BE2C (cell line): ENCODE results near the gene PARK7.

Experiments used
- DNase-seq: peaks from one replicate; pipeline ENCODE4 v3.0.0-alpha.2; 2020
- H3K27me3 ChIP-seq: fragments of 250-450 bp; sonication (Bioruptor Pico); 2 replicates; pipeline ENCODE4 v1.5.1; 2020; ENCODE audit warnings: mild to moderate bottlenecking
- H3K36me3 ChIP-seq: fragments of 250-450 bp; sonication (Bioruptor Pico); 2 replicates; pipeline ENCODE4 v1.5.1; 2020; ENCODE audit warnings: mild to moderate bottlenecking
- H3K4me1 ChIP-seq: fragments of 250-450 bp; sonication (Bioruptor Pico); 2 replicates; pipeline ENCODE4 v1.5.1; 2020
- H3K4me3 ChIP-seq: 2 replicates; pipeline ENCODE4 v1.5.1; 2011; ENCODE audit warnings: low read depth, low read length
- H3K9me3 ChIP-seq: fragments of 250-450 bp; sonication (Bioruptor Pico); 2 replicates; pipeline ENCODE4 v1.5.1; 2020
- TF ChIP-seq, protein P1 (sequence below): IDR thresholded peaks from 2 replicates; pipeline ENCODE4 v1.5.1; 2012; ENCODE audit warnings: mild to moderate bottlenecking, low read depth, low read length

PARK7 gene

GRCh38 chr1:8031176-8031785, 69.8 kb downstream of the PARK7 start:
- TF ChIP-seq, protein P1, sequence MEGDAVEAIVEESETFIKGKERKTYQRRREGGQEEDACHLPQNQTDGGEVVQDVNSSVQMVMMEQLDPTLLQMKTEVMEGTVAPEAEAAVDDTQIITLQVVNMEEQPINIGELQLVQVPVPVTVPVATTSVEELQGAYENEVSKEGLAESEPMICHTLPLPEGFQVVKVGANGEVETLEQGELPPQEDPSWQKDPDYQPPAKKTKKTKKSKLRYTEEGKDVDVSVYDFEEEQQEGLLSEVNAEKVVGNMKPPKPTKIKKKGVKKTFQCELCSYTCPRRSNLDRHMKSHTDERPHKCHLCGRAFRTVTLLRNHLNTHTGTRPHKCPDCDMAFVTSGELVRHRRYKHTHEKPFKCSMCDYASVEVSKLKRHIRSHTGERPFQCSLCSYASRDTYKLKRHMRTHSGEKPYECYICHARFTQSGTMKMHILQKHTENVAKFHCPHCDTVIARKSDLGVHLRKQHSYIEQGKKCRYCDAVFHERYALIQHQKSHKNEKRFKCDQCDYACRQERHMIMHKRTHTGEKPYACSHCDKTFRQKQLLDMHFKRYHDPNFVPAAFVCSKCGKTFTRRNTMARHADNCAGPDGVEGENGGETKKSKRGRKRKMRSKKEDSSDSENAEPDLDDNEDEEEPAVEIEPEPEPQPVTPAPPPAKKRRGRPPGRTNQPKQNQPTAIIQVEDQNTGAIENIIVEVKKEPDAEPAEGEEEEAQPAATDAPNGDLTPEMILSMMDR, result peak; percentile 45
- H3K27me3 ChIP-seq, result no peaks in the 10 kb centered on the region
- no peaks in the 10 kb centered on the region for H3K36me3 ChIP-seq
- DNase-seq, result no peak
- H3K4me1 ChIP-seq, result no peaks in the 10 kb centered on the region
- H3K4me3 ChIP-seq, result no peak overlapping the region
- H3K9me3 ChIP-seq, result no peaks in the 10 kb centered on the region

DNA sequence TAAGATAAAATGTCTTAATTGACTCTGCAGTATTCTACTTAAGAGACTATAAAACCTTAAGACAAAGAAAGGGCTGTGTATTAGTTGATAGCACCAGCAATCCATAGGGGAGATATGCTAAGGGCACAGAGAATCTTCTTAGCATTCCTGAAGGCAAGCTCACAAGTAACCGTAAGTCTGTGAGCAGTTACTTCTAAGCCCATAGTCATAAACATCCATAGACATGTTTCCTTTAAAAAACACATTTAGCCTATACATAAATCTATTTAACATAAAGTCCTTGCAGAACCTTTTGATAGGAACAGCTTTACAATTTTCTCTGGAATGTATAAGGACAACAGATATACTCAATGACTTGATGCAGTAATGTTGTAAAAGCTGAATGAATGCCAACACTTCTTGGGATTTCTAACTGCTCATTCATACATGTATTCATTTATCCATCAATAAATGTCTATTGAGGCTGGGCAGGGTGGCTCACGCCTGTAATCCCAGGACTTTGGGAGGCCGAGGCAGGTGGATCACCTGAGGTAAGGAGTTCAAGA, 70.9 kb downstream of the PARK7 start:
- Histone ChIP-seq H3K27me3 (no peaks in the 10 kb centered on the region), H3K36me3 (no peaks in the 10 kb centered on the region), H3K9me3 (no peaks in the 10 kb centered on the region), H3K4me3 (no peak overlapping the region), H3K4me1 (no peaks in the 10 kb centered on the region)
- no peak for DNase-seq
- TF ChIP-seq, protein P1, result no peak

GRCh38 chr1:8033322-8033721, 71.8 kb downstream of the PARK7 start:
- H3K4me3 ChIP-seq, result no peak overlapping the region
- H3K36me3 ChIP-seq, result no peaks in the 10 kb centered on the region
- no peaks in the 10 kb centered on the region for H3K27me3 ChIP-seq
- DNase-seq, result no peak
- H3K4me1 ChIP-seq, result no peaks in the 10 kb centered on the region
- H3K9me3 ChIP-seq, result no peaks in the 10 kb centered on the region
- TF ChIP-seq, protein P1, result no peak
